GM12878 (cell line): ENCODE data around the gene PPFIA3. TPM values are rescaled to one million over a fixed set of nuclear protein-coding genes. Genes with fewer than 3 reads are reported as not detected.
"Not testable (repeated sequence)": the region's sequence is repeated elsewhere in the genome, so short reads cannot be mapped to it uniquely, and the experiment has no call there.

Source experiments
- ATAC-seq: fragments of 200-7000 bp; cut with Tn5 transposase; 3 replicates; pipeline ENCODE4 v1.9.1; 2020; ENCODE audit warnings: mild to moderate bottlenecking, moderate library complexity
- BruUV-seq: library from RNA; stranded (reverse); fragments of 400-500 nt; replicated peaks from 2 replicates; lab custom pipeline; 2021; lab: Mats Ljungman, UMichigan
- CTCF ChIA-PET: fragments of 300-600 bp; sonication (Branson Sonifier 250); formaldehyde crosslinking; extraction: SDS; loops from one replicate; lab custom pipeline; 2021; ENCODE audit warnings: inconsistent platforms; lab: Yijun Ruan, JAX
- POLR2A ChIA-PET: fragments of 350-600 bp; formaldehyde crosslinking; extraction: SDS; loops from one replicate; lab custom pipeline; 2021; ENCODE audit warnings: inconsistent platforms; lab: Charles Lee
- RAD21 ChIA-PET: fragments of 300-600 bp; sonication (Branson Sonifier 250); formaldehyde crosslinking; loops from one replicate; lab custom pipeline; 2023; ENCODE audit warnings: antibody characterized with exemption; ENCODE audit not compliant: unreplicated experiment; lab: Charles Lee
- SMC1A ChIA-PET: fragments of 300-600 bp; sonication (Branson Sonifier 250); formaldehyde crosslinking; loops from one replicate; lab custom pipeline; 2023; ENCODE audit not compliant: unreplicated experiment, uncharacterized antibody; lab: Charles Lee
- DNase-seq: peaks from one replicate; pipeline ENCODE4 v3.0.0-alpha.2; 2011; ENCODE audit warnings: low read depth, low spot score
- FAIRE-seq: peaks from 3 replicates; lab custom pipeline; 2011; peaks lifted over from hg19 to GRCh38; lab: Jason Lieb, UNC
- H2AFZ ChIP-seq: 2 replicates; pipeline ENCODE4 v1.6.0; 2011; ENCODE audit warnings: low read depth, low read length, control low read depth; ENCODE audit not compliant: control insufficient read depth
- H3K27ac ChIP-seq: 2 replicates; pipeline ENCODE4 v1.5.1; 2011; ENCODE audit warnings: control low read depth; ENCODE audit not compliant: control insufficient read depth, insufficient read depth
- H3K27me3 ChIP-seq, 2 experiments: replicated peaks in 1 of 2; 2 replicates each; pipeline versions ENCODE4 v1.6.0 to v1.6.1; 2011; ENCODE audit warnings: low read length in 1 of 2; ENCODE audit not compliant: control insufficient read depth in 2 of 2, insufficient read depth in 2 of 2
- H3K36me3 ChIP-seq, 2 experiments: 2 replicates each; pipeline ENCODE4 v1.5.1; 2011; ENCODE audit warnings: low read length in 1 of 2; ENCODE audit not compliant: control insufficient read depth in 2 of 2, insufficient read depth in 2 of 2
- H3K4me1 ChIP-seq: 2 replicates; pipeline ENCODE4 v1.6.1; 2011; ENCODE audit warnings: mild to moderate bottlenecking, low read length, moderate library complexity, mixed read lengths; ENCODE audit not compliant: control insufficient read depth, insufficient read depth
- H3K4me2 ChIP-seq: 2 replicates; pipeline ENCODE4 v1.6.0; 2011; ENCODE audit warnings: control low read depth; ENCODE audit not compliant: control insufficient read depth, insufficient read depth
- H3K4me3 ChIP-seq: fragments of 200-600 bp; sonication (generic); 2 replicates; pipeline ENCODE4 v1.5.1; 2016
- H3K79me2 ChIP-seq: 2 replicates; pipeline ENCODE4 v1.6.0; 2011; ENCODE audit warnings: low read length; ENCODE audit not compliant: control insufficient read depth, insufficient read depth
- H3K9ac ChIP-seq: 2 replicates; pipeline ENCODE4 v1.8.0; 2011; ENCODE audit warnings: low read length, control low read depth, mixed read lengths; ENCODE audit not compliant: control insufficient read depth, insufficient read depth
- H3K9me3 ChIP-seq: replicated peaks from 3 replicates; pipeline ENCODE4 v1.5.1; 2011; ENCODE audit warnings: mild to moderate bottlenecking, low read length; ENCODE audit not compliant: control insufficient read depth, insufficient read depth
- H4K20me1 ChIP-seq: 2 replicates; pipeline ENCODE4 v1.6.0; 2011; ENCODE audit not compliant: control insufficient read depth, insufficient read depth
- RAD21 ChIP-seq: IDR thresholded peaks from 2 replicates; pipeline ENCODE4 v1.6.1; 2011; ENCODE audit warnings: mild to moderate bottlenecking, low read depth, low read length, moderate library complexity; ENCODE audit not compliant: insufficient read depth
- SMC3 ChIP-seq: IDR thresholded peaks from 2 replicates; pipeline ENCODE4 v1.6.1; 2011; ENCODE audit warnings: low read length, improper control_type of control experiment, borderline replicate concordance
- WGBS: methylation state at CpG from one replicate; pipeline ENCODE4 v1.1.6; 2016; ENCODE audit warnings: low lambda C conversion rate; ENCODE audit not compliant: insufficient replicate concordance, insufficient coverage; ENCODE audit errors: missing lambda C conversion rate; 5-methylcytosine and 5-hydroxymethylcytosine counted together
- in situ Hi-C: fragments of 300-500 bp; cut with MboI; formaldehyde crosslinking; loops from 9 replicates; pipeline ENCODE4 v1.14.3; 2018; ENCODE audit warnings: mixed read lengths
- intact Hi-C: fragments of 100-400 bp; cut with micrococcal nuclease; formaldehyde crosslinking; loops from one replicate; pipeline ENCODE4 v1.14.2; 2022; ENCODE audit not compliant: unreplicated experiment
- polyA plus RNA-seq, 11 experiments: library from polyadenylated mRNA; depleted of rRNA in 4 of 11; unstranded in 6 of 11; stranded (reverse) in 5 of 11; fragments of >200 nt; fragmentation: Nextera tagmentation in 4 of 11; fragmentation: Illumina TruSeq in 1 of 11; extraction: Ambion mirVana in 4 of 11; extraction: Trizol in 1 of 11; gene quantifications; 1 replicate in 1 of 11; 2 replicates in 10 of 11; pipeline versions ENCODE4 v1.2.1 to v1.2.3, GENCODE V29; 2011 to 2016; ENCODE audit warnings: inconsistent platforms in 2 of 11, missing spikeins in 2 of 11, low read depth in 1 of 11
- total RNA-seq, 4 experiments: library from RNA; depleted of rRNA in 3 of 4; stranded (reverse); fragments of >200 nt in 3 of 4; fragmentation: Illumina TruSeq in 1 of 4; extraction: Trizol in 1 of 4; gene quantifications; 2 replicates each; pipeline versions ENCODE4 v1.2.1 to v1.2.3, GENCODE V29; 2013 to 2021
- TF ChIP-seq, protein P1 (sequence below), 3 experiments: IDR thresholded peaks in 2 of 3; conservative IDR thresholded peaks in 1 of 3; 2 replicates each; pipeline ENCODE4 v1.5.1; 2011; ENCODE audit warnings: low read depth in 3 of 3, low read length in 3 of 3, mild to moderate bottlenecking in 3 of 3, control low read depth in 2 of 3, moderate library complexity in 2 of 3, inconsistent platforms in 1 of 3, mixed read lengths in 1 of 3; ENCODE audit not compliant: control insufficient read depth in 2 of 3, insufficient read depth in 1 of 3; ENCODE audit errors: extremely low read depth in 1 of 3
- TF ChIP-seq, protein P2 (sequence below): fragments of 150-350 bp; IDR thresholded peaks from 2 replicates; pipeline ENCODE4 v1.6.1; 2014; ENCODE audit warnings: mild to moderate bottlenecking, low read depth, low read length

Gene PPFIA3
- total and polyA plus RNA-seq, 10 of the 15 experiments (the other 5 are each of a cell fraction or from before 2014, with no cell fraction given), result 0.11 to 1.7 (median 0.73) TPM; not detected in 3

DNA sequence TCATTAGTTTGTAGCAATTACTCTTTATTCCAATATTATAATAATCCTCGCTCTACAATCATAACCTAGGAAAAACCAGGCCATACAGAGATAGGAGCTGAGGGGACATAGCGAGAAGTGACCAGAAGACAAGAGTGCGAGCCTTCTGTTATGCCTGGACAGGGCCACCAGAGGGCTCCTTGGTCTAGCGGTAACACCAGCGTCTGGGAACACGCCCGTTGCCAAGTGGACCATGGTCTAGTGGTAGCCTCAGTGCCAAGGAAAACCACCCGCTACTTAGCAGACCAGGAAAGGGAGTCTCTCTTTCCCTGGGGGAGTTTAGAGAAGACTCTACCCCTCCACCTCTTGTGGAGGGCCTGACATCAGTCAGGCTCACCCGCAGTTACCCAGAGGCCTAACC is 44.5 kb upstream of the PPFIA3 start:
- FAIRE-seq, POLR2A ChIA-PET, H3K27ac ChIP-seq, BruUV-seq, H3K27me3 ChIP-seq, H3K4me2 ChIP-seq, H3K36me3 ChIP-seq, H3K9me3 ChIP-seq, H4K20me1 ChIP-seq, RAD21 ChIA-PET, intact Hi-C loops, H3K9ac ChIP-seq, H3K4me3 ChIP-seq, DNase-seq, H3K79me2 ChIP-seq, H2AFZ ChIP-seq, in situ Hi-C loops: not testable (repeated sequence)
- WGBS, result 12% methylated on average over 8 of the region's 9 CpGs
- ATAC-seq, result peak; percentile 52; the same call in 2 of the 3 replicates
- ChIA-PET CTCF (interaction anchor here (1.1 to 2.6 kb wide), 4 partner anchors 22 to 146 kb away, joined by 4 to 15 read pairs (median 8); no protein-coding TSS in a partner anchor), SMC1A (interaction anchor here (1.1 kb wide), 1 partner anchor 124 kb away, joined by 5 read pairs; no protein-coding TSS in a partner anchor)
- TF ChIP-seq RAD21, result peak; percentile 41; the same call in 1 of the 2 replicates
- TF ChIP-seq SMC3, result peak; percentile 36; the same call in 1 of the 2 replicates
- TF ChIP-seq, protein P1, sequence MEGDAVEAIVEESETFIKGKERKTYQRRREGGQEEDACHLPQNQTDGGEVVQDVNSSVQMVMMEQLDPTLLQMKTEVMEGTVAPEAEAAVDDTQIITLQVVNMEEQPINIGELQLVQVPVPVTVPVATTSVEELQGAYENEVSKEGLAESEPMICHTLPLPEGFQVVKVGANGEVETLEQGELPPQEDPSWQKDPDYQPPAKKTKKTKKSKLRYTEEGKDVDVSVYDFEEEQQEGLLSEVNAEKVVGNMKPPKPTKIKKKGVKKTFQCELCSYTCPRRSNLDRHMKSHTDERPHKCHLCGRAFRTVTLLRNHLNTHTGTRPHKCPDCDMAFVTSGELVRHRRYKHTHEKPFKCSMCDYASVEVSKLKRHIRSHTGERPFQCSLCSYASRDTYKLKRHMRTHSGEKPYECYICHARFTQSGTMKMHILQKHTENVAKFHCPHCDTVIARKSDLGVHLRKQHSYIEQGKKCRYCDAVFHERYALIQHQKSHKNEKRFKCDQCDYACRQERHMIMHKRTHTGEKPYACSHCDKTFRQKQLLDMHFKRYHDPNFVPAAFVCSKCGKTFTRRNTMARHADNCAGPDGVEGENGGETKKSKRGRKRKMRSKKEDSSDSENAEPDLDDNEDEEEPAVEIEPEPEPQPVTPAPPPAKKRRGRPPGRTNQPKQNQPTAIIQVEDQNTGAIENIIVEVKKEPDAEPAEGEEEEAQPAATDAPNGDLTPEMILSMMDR (IDR thresholded peaks at IDR 0.05 in 2 of 3, conservative IDR thresholded peaks at IDR 0.05 in 1 of 3; ENCODE audit: control insufficient read depth in 2 of 3, extremely low read depth in 1 of 3, insufficient read depth in 1 of 3, low read depth in 3 of 3, low read length in 3 of 3), result peak; percentile 33 to 54 (median 42); a peak in 5 of 6 replicates
- TF ChIP-seq, all 136 proteins: peak for 3; not testable (repeated sequence) for 133
- H3K4me1 ChIP-seq, result not testable (repeated sequence)

DNA sequence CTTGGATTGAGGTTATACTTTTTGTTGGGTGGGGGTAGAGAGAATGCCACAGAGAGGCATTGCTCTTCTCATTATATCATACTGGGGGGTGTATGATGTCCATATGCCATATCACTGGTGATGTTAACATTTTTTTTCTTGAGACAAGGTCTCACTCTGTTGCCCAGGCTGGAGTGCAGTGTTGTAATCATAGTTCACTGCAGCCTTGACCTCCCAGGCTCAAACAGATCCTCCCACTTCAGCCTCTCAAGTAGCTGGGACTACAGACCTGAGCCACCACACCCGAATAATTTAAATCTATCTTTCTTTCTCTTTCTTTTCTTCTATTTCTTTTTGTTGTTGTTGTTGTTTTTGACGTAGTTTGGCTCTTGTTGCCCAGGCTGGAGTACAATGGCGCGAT is 39.0 kb upstream of the PPFIA3 start:
- no peaks in the 10 kb centered on the region for H3K4me1 ChIP-seq
- H3K4me2 ChIP-seq, result no peak overlapping the region
- no TSS peak for BruUV-seq
- TF ChIP-seq, protein P2, sequence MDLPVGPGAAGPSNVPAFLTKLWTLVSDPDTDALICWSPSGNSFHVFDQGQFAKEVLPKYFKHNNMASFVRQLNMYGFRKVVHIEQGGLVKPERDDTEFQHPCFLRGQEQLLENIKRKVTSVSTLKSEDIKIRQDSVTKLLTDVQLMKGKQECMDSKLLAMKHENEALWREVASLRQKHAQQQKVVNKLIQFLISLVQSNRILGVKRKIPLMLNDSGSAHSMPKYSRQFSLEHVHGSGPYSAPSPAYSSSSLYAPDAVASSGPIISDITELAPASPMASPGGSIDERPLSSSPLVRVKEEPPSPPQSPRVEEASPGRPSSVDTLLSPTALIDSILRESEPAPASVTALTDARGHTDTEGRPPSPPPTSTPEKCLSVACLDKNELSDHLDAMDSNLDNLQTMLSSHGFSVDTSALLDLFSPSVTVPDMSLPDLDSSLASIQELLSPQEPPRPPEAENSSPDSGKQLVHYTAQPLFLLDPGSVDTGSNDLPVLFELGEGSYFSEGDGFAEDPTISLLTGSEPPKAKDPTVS, result no peak
- TF ChIP-seq, all 136 proteins: peak for 0
- ChIA-PET CTCF (interaction anchor here (0.6 kb wide), 1 partner anchor 463 kb away, joined by 3 read pairs; no protein-coding TSS in a partner anchor), POLR2A (no interaction called here), SMC1A (no interaction called here), RAD21 (no interaction called here)
- no peak overlapping the region for H3K4me3 ChIP-seq
- DNase-seq (no peak), ATAC-seq (no peak), FAIRE-seq (no peak)
- intact Hi-C loops (no loop called here), in situ Hi-C loops (no loop called here)
- no peaks in the 10 kb centered on the region for H3K36me3 ChIP-seq
- H3K27ac ChIP-seq, result no peak overlapping the region
- H3K9me3 ChIP-seq, result no peaks in the 10 kb centered on the region; the same call in 2 of the 3 replicates
- H2AFZ ChIP-seq, result no peak overlapping the region
- WGBS, result 70% methylated on average over 4 of the region's 4 CpGs
- H3K9ac ChIP-seq, result no peak overlapping the region
- H4K20me1 ChIP-seq, result no peaks in the 10 kb centered on the region
- no peaks in the 10 kb centered on the region for H3K27me3 ChIP-seq
- H3K79me2 ChIP-seq, result peaks cover 2% of the 10 kb centered on the region
